Effector memory CD4-positive, alpha-beta T cell (primary cell): ENCODE data around the gene RSRC2.
"Not testable (repeated sequence)": the region's sequence is repeated elsewhere in the genome, so short reads cannot be mapped to it uniquely, and the experiment has no call there.

ENCODE experiments used
- DNase-seq, 3 donors: peaks; one replicate each; pipeline ENCODE4 v3.0.0-alpha.2; 2020
- H3K27ac ChIP-seq: 2 replicates; pipeline ENCODE4 v1.7.0; 2013; ENCODE audit warnings: mild to moderate bottlenecking, low read length, moderate library complexity; ENCODE audit not compliant: insufficient read depth, poor library complexity, severe bottlenecking
- H3K27me3 ChIP-seq: replicated peaks from 2 replicates; pipeline ENCODE4 v1.7.0; 2013; ENCODE audit warnings: mild to moderate bottlenecking, low read length; ENCODE audit not compliant: insufficient read depth, control insufficient read depth, poor library complexity, severe bottlenecking
- H3K36me3 ChIP-seq: 2 replicates; pipeline ENCODE4 v1.7.0; 2013; ENCODE audit warnings: mild to moderate bottlenecking, low read length, moderate library complexity; ENCODE audit not compliant: control insufficient read depth, insufficient read depth
- H3K4me1 ChIP-seq: 2 replicates; pipeline ENCODE4 v1.7.0; 2013; ENCODE audit warnings: low read length, mild to moderate bottlenecking; ENCODE audit not compliant: control insufficient read depth, insufficient read depth, poor library complexity, severe bottlenecking
- H3K4me3 ChIP-seq: 2 replicates; pipeline ENCODE4 v1.7.0; 2013; ENCODE audit warnings: low read length, low read depth, mild to moderate bottlenecking; ENCODE audit not compliant: insufficient read depth, poor library complexity, severe bottlenecking
- H3K9me3 ChIP-seq: 2 replicates; pipeline ENCODE4 v1.7.0; 2013; ENCODE audit warnings: mild to moderate bottlenecking, low read length, moderate library complexity; ENCODE audit not compliant: control insufficient read depth

RSRC2 gene

GRCh38 chr12:122519418-122519817, 7.3 kb downstream of the RSRC2 start:
- H3K4me3 ChIP-seq = no peak overlapping the region
- H3K9me3 ChIP-seq = no peaks in the 10 kb centered on the region
- peaks cover 20% of the 10 kb centered on the region for H3K4me1 ChIP-seq
- no peak for DNase-seq
- peaks cover 86% of the 10 kb centered on the region for H3K36me3 ChIP-seq
- H3K27me3 ChIP-seq = no peaks in the 10 kb centered on the region
- H3K27ac ChIP-seq = no peak overlapping the region

- no peak overlapping the region for H3K27ac ChIP-seq
Measured at GRCh38 chr12:122518908-122519307, 7.8 kb downstream of the RSRC2 start.

DNA sequence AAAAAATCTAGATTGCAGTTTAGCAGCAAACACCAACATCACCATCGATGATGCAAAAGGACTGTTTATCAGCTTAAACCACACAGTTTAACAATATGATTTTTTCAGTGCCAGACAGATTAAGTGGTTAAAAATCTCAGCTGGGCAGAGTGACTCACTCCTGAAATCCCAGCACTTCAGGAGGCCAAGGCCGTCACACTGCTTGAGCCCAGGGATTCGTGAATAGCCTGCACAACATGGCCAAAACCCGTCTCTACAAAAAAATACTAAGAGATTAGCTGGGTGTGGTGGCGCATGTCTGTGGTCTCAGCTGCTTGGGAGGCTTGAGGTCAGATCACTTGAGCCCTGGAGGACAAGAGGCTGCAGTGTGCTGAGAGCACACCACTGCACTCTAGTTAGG, 8.9 kb downstream of the RSRC2 start:
- Histone ChIP-seq H3K4me3 (no peak overlapping the region), H3K27ac (no peak overlapping the region), H3K27me3 (no peaks in the 10 kb centered on the region), H3K4me1 (peaks cover 9% of the 10 kb centered on the region), H3K36me3 (peaks cover 89% of the 10 kb centered on the region), H3K9me3 (no peaks in the 10 kb centered on the region)
- no peak for DNase-seq

More at GRCh38 chr12:122518908-122519307, 7.8 kb downstream of the RSRC2 start:
- no peak for DNase-seq
- peaks cover 84% of the 10 kb centered on the region for H3K36me3 ChIP-seq
- no peaks in the 10 kb centered on the region for H3K27me3 ChIP-seq
- no peak overlapping the region for H3K4me3 ChIP-seq
- no peaks in the 10 kb centered on the region for H3K9me3 ChIP-seq
- peaks cover 19% of the 10 kb centered on the region for H3K4me1 ChIP-seq

GRCh38 chr12:122516544-122517361, 10.0 kb downstream of the RSRC2 start:
- no peaks in the 10 kb centered on the region for H3K27me3 ChIP-seq
- H3K4me3 ChIP-seq = no peak overlapping the region
- H3K27ac ChIP-seq = no peak overlapping the region
- no peak for DNase-seq
- H3K4me1 ChIP-seq = no peaks in the 10 kb centered on the region
- no peaks in the 10 kb centered on the region for H3K9me3 ChIP-seq
- peaks cover 92% of the 10 kb centered on the region for H3K36me3 ChIP-seq

DNA sequence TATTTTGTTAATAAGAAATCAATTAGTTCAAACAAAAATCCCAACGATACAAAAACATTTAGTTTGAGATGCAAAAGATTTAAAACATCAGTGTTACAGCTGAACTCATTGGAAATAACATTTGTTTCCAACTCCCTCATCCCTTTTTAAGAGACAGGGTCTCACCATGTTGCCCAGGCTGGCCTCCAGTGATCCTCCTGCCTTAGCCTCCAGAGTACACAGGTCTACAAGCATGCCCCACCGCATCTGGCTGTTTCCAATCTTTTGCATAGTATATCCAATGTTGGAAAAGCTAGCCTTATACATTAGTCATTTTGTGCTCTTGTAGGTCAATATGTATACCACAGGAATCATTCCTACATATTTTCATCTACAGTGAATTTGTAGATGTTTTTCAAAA, 11.5 kb downstream of the RSRC2 start:
- Histone ChIP-seq H3K4me3 (no peak overlapping the region), H3K27me3 (no peaks in the 10 kb centered on the region), H3K36me3 (peaks cover 91% of the 10 kb centered on the region), H3K4me1 (no peaks in the 10 kb centered on the region), H3K9me3 (no peaks in the 10 kb centered on the region), H3K27ac (no peak overlapping the region)
- DNase-seq = no peak

DNA sequence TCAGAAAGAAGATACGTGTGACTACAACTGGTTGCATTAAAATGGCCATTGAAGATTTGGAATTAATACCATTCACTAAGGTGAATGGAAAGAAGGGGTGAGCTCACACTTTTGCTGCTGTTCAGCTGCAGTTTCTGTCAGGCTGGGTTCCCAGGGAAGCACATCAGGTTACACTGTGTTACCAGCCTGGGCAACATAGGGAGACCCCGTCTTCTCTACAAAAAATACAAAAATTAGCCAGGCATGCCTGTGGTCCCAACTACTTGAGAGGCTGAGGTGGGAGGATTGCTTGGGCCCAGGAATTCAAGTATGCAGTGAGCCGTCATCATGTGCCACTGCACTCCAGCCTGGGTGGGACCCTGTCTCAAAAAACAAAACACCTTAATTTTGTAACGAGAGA, 13.1 kb downstream of the RSRC2 start:
- no peak overlapping the region for H3K4me3 ChIP-seq
- no peak for DNase-seq
- H3K27me3 ChIP-seq = no peaks in the 10 kb centered on the region
- H3K4me1 ChIP-seq = no peaks in the 10 kb centered on the region
- H3K36me3 ChIP-seq = peaks cover 90% of the 10 kb centered on the region
- H3K27ac ChIP-seq = no peak overlapping the region
- H3K9me3 ChIP-seq = no peaks in the 10 kb centered on the region

DNA sequence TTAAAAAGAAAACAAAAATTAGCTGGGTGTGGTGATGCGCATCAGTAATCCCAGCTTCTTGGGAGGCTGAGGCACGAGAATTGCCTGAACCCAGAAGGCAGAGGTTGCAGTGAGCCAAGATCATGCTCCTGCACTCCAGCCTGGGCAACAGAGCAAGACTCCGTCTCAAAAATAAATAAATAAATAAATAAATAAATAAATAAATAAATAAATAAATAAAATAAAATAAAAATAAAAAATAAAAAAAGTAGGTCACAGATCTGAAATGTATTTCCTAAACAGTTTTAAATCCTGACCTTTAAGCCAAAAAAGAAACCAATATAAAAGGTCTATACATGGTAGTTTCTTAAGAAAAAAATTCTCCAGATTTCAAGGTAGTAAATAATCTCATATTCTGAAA, 13.7 kb downstream of the RSRC2 start:
- not testable (repeated sequence) for H3K4me1 ChIP-seq, DNase-seq, H3K9me3 ChIP-seq, H3K27me3 ChIP-seq, H3K27ac ChIP-seq, H3K4me3 ChIP-seq
- H3K36me3 ChIP-seq = peaks cover 90% of the 10 kb centered on the region

- Histone ChIP-seq H3K36me3 (peaks cover 86% of the 10 kb centered on the region), H3K9me3 (no peaks in the 10 kb centered on the region), H3K27me3 (no peaks in the 10 kb centered on the region), H3K27ac (no peak overlapping the region), H3K4me1 (no peaks in the 10 kb centered on the region), H3K4me3 (no peak overlapping the region)
- DNase-seq = no peak
Measured at GRCh38 chr12:122508163-122508562, 18.6 kb downstream of the RSRC2 start.

GRCh38 chr12:122506393-122506938, 20.3 kb downstream of the RSRC2 start:
- Histone ChIP-seq H3K4me1 (peaks cover 4% of the 10 kb centered on the region), H3K36me3 (peaks cover 75% of the 10 kb centered on the region), H3K27ac (no peak overlapping the region), H3K9me3 (no peaks in the 10 kb centered on the region), H3K4me3 (no peak overlapping the region), H3K27me3 (no peaks in the 10 kb centered on the region)
- DNase-seq = no peak

DNA sequence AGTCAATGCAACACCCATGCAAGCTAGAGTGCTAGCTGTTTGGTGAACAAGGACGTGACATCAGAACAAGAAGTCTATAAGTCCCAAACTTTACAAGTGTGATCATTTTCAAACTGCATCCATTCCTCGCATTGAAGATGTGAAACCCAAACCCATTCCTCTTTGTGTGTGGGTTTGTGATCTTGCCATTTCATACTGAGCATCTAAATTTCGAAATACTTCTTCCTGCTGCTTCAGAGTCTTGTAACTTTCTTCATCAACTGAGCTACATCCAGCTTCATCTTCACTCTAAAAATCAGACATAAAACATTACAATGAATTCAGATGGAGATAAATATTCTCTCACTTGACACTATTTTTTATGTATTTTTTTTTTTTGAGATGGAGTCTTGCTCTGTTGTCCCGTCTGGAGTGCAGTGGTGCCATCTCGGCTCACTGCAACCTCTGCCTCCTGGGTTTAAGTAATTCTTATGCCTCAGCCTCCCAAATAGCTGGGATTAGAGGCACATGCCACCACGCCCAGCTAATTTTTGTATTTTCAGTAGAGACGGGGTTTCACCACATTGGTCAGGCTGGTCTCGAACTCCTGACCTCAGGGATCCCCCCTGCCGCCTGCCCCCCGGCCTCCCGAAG, 21.2 kb downstream of the RSRC2 start:
- no peaks in the 10 kb centered on the region for H3K9me3 ChIP-seq
- no peak overlapping the region for H3K27ac ChIP-seq
- H3K4me1 ChIP-seq = peaks cover 7% of the 10 kb centered on the region
- H3K27me3 ChIP-seq = no peaks in the 10 kb centered on the region
- H3K36me3 ChIP-seq = peaks cover 66% of the 10 kb centered on the region
- DNase-seq = no peak
- no peak overlapping the region for H3K4me3 ChIP-seq
